GM12875 (cell line): ENCODE measurements around the gene SEMA4D.

ENCODE experiments used
- H3K4me3 ChIP-seq: one replicate; pipeline ENCODE4 v1.5.1; 2011; ENCODE audit warnings: low read depth, low read length, control low read depth
- TF ChIP-seq, protein P1 (sequence below): IDR thresholded peaks from 2 replicates; pipeline ENCODE4 v1.5.1; 2011; ENCODE audit warnings: low read depth, mild to moderate bottlenecking, control low read depth, inconsistent platforms, low read length, moderate library complexity, borderline replicate concordance; ENCODE audit not compliant: insufficient read depth

The SEMA4D gene

DNA sequence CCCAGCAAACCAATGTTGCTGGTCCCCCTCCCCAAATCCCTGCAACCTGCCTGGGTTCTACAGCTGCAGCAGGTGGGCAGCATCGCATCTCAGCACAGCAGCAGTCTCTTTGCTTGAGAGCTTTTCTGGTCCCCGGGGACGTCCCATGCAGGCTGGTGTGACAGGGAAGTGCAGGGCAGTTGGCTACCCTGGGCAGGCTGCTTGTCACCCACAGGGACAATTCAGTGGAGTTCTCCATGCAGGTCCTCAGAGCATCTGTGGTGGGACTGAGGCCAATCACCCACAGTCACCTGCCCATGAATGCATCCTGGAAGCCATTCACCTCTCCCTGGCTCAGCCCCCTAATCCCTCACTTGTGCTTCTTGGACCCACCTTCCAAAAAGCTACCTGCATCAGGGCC is 43.9 kb upstream of the SEMA4D start:
- H3K4me3 ChIP-seq, result no peak overlapping the region
- TF ChIP-seq, protein P1, sequence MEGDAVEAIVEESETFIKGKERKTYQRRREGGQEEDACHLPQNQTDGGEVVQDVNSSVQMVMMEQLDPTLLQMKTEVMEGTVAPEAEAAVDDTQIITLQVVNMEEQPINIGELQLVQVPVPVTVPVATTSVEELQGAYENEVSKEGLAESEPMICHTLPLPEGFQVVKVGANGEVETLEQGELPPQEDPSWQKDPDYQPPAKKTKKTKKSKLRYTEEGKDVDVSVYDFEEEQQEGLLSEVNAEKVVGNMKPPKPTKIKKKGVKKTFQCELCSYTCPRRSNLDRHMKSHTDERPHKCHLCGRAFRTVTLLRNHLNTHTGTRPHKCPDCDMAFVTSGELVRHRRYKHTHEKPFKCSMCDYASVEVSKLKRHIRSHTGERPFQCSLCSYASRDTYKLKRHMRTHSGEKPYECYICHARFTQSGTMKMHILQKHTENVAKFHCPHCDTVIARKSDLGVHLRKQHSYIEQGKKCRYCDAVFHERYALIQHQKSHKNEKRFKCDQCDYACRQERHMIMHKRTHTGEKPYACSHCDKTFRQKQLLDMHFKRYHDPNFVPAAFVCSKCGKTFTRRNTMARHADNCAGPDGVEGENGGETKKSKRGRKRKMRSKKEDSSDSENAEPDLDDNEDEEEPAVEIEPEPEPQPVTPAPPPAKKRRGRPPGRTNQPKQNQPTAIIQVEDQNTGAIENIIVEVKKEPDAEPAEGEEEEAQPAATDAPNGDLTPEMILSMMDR, result no peak

DNA sequence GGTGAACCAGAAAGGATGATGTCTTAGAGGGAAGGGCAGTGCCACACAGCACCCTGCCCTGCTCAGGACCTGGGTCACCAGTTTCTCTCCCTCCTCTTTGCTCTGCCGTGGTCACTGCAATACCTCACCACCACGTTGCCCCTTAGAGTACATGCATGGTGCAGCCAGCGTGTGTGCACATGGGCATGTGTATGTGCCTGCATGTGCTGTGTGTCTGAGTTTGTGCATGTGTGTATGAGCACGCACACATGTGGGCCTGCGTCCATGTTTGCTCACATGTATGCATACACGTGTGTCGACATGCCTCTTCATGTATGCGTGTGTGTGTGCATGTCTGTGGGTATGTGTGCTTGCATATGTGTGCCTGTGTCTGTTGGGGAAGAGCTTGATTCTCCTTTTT is 41.5 kb upstream of the SEMA4D start:
- TF ChIP-seq, protein P1, result no peak
- no peak overlapping the region for H3K4me3 ChIP-seq

DNA sequence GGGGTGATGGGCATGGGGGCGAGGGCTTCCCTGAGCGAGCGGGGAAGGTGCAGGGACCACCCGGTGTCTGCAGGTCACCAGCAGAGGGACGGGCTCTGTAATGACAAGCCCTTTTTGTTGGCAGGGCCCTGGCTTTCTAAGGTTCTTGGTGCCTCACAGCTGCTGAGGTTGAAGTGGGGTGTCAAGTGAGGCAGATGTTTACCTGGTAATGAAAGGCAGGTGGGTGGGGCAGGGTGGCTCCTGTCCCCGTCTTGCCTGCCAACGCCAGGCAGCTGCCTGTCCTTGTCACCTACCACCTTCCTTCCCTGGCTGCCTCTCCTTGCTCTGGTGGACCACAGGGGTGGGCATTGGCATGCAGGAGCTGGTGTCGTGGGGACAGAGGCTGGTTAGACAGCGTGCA is 41.0 kb upstream of the SEMA4D start:
- H3K4me3 ChIP-seq, result no peak overlapping the region
- TF ChIP-seq, protein P1, result no peak

DNA sequence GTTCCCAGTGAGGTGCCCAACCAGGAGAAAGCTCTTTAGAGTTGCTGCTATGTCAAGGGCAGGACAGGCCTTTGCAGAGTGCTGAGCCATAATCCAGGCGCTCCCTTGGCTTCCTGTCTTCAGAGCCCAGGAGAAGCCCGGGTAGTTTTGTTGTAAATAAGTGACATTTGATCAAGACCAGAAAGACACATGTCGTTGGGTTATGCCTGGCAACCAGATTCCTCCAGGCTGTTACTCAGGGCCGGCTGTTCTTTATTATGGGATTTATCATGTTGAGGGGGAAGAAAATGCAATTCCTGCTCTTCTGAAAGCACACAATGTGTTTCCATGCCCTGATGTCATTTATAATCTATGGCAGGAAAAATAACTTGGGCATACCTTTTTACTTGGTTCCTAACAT is 39.3 kb upstream of the SEMA4D start:
- TF ChIP-seq, protein P1, result no peak
- no peak overlapping the region for H3K4me3 ChIP-seq

DNA sequence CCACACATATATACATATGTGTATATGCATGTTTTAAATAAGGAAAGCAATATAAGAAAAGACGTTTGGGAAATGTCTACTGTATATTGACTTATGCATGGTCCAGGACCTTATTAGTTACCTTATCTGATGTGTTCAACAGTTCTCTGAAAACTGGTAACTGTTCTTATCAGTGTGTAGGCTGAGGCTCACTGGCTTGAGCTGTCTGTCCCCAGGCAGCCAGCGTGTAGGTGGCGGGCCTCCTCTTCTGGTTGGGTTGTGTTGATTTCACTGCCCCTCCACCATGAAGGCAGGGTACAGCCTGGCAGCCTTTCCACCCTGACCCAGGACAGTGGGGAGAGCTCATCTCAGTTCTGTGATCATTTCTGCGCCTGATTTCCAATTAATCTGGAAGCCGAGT is 38.7 kb upstream of the SEMA4D start:
- TF ChIP-seq, protein P1, result no peak
- no peak overlapping the region for H3K4me3 ChIP-seq

DNA sequence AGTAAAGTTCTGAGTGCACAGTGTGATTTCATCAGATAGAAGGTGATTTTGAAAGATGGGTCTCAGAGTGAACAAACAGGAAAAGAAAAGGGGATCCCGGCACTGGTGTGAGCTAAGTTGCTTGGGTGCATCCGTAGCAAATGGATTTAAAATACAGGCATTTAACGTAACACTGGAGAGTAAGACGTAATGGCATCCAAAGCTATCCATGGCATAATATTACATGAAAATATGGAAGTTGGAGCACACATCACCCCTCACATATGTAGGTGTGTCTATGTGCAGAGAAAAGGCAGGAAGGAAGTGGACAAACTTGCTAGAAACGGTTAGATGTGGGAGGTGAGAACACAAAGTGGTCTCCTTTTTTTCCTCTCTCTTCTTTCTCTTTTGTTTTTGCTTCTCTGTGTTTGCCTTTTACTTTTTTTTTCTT is 38.2 kb upstream of the SEMA4D start:
- no peak overlapping the region for H3K4me3 ChIP-seq
- TF ChIP-seq, protein P1, result no peak

DNA sequence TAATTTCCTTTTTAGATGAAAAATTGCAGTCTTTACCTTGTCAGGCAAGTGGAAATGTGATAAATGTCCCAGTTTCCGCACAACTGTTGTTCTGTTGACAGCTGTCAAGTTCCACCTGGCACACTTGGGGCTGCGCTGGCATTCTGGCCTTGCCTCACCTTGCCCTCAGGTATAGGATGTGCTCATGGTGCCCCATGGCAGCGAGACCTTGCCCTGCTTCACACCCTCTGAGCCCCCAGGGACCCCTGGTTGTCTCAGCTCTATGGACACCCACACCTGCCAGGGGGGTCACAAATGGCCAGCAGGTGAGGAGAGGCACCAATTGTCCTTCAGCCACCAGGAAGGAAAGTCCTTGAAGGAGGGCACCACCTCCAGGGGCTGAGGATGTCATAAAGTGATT is 37.5 kb upstream of the SEMA4D start:
- no peak overlapping the region for H3K4me3 ChIP-seq
- TF ChIP-seq, protein P1, result no peak
